Peyer's patch (tissue), 4 donors: ENCODE data around the gene TEX55.

Experiments used
- POLR2A ChIP-seq, 2 donors: fragments of 450-650 bp; IDR thresholded peaks; one replicate each; pipeline ENCODE4 v1.5.1; 2017; ENCODE audit warnings: antibody characterized with exemption in 2 of 2, mild to moderate bottlenecking in 2 of 2, moderate library complexity in 2 of 2
- TF ChIP-seq, protein P1 (sequence below), 6 experiments: fragments of 450-650 bp in 4 of 6; fragments of 200-600 bp in 2 of 6; sonication (generic) in 1 of 6; IDR thresholded peaks; one replicate each; pipeline ENCODE4 v1.5.1; 2017 to 2019; ENCODE audit warnings: antibody characterized with exemption in 6 of 6, mild to moderate bottlenecking in 3 of 6, moderate library complexity in 1 of 6

GRCh38 chr3:119148493-119149180 is 2.7 kb downstream of the TEX55 start:
- TF ChIP-seq, protein P1, sequence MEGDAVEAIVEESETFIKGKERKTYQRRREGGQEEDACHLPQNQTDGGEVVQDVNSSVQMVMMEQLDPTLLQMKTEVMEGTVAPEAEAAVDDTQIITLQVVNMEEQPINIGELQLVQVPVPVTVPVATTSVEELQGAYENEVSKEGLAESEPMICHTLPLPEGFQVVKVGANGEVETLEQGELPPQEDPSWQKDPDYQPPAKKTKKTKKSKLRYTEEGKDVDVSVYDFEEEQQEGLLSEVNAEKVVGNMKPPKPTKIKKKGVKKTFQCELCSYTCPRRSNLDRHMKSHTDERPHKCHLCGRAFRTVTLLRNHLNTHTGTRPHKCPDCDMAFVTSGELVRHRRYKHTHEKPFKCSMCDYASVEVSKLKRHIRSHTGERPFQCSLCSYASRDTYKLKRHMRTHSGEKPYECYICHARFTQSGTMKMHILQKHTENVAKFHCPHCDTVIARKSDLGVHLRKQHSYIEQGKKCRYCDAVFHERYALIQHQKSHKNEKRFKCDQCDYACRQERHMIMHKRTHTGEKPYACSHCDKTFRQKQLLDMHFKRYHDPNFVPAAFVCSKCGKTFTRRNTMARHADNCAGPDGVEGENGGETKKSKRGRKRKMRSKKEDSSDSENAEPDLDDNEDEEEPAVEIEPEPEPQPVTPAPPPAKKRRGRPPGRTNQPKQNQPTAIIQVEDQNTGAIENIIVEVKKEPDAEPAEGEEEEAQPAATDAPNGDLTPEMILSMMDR (IDR thresholded peaks at IDR 0.05) = no peak
- TF ChIP-seq POLR2A (IDR thresholded peaks at IDR 0.05) = no peak
